T follicular helper cell (primary cell): ENCODE results near the gene HSFX3.
"Not testable (repeated sequence)": the region's sequence is repeated elsewhere in the genome, so short reads cannot be mapped to it uniquely, and the experiment has no call there.

ENCODE experiments used
- DNase-seq: peaks from one replicate; pipeline ENCODE4 v3.0.0-alpha.2; 2020; ENCODE audit warnings: low read depth

The HSFX3 gene

GRCh38 chrX:149517308-149517707, 32.4 kb downstream of the HSFX3 start:
- no peak for DNase-seq

DNA sequence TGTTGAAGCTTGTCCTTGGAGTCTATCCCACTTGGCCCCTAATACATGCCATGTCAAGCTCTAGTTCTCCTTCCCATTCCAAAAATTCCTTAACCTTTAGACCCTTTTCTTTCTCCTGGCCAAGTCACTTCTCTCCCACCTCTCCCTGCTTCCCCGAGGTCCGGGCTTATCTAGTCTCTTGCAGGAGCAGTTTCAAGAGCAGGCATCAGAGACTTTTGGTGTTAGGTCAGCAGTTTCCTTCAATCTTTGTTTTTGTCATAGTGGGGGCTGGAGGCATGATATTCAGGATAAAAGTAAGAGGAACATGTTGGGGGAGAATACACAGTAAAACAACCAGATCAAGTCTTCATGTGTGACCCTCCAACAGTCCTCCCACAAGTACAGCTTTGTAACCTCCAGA, 33.1 kb downstream of the HSFX3 start:
- no peak for DNase-seq

DNA sequence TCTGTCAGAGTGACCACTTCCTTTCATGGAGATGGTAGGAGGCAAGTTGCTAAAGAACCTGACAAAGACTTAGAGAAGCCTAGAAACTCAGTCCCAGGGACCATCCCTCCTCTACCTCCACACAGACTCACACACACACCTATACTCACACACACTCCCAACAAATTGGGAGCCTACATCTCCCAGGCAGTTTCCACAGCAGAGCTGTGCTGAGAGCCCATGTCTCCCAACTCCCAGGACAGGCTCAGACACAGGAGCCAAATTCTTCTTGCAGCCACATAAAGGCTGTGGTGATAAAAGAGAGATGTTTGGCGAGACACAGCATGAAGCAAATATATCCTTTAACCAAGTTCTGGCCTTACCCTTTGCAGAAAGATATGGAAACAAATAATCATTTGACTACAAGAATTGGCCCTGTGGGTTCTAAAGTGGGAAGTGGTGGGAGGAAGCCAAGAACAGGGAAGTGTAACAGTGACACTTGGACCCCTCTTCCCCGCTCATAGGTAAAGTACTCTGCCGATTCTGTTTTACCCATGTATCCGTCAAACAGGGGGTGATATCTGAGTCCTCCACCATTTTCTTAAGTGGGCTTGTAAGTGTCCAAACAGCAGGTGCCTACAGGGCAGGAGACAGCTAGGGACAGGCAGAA, 33.6 kb downstream of the HSFX3 start:
- no peak for DNase-seq

GRCh38 chrX:149513825-149514428, 35.8 kb downstream of the HSFX3 start:
- no peak for DNase-seq

DNA sequence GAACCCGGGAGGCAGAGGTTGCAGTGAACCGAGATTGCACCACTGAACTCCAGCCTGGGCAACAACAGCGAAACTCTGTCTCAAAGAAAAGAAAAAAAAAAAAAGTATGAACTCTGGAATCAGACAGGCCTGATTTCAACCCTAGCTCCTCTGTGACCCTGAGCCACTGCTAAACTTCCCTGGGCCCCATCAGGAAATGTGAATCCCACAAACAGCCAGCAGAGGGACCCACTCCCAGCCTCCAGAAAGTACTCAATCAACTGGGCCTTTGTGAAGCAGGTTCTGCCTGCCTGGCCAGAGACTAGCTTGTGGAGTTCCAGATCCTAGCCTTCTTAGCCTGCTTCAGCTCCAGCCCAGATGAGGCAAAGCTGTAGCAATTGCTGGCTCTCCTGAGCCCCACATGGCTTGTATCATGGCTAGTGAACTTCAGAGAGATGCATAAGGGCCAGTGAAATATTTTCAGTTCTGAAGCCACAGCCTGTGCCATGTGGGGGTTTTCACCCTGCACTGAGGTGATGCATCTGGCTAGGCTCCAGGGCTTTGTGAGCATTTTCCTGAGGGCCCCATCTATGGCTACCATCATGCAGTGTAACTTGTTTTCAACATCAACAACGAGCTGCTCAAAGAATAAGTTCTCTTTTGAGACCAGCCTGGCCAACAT, 37.4 kb downstream of the HSFX3 start:
- DNase-seq, result peak; percentile 39

DNA sequence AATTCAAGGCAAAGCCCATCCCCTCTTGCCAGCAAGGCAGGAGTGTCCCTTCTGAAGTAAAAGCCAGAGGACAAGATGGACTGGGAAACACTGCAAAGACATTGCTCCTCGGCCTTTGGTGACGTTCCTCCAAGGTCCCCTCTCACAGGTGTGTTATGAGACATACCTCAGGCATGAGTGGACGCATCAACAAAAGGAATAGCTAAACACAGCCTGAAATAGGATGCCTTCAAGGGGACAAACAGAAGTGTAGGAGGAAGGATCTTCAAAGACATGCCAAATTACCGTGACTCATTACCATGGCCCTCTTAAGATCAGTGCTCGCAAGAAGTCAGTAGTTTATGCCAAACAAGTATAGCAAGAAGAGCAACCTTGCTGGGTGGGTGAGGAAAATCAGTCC, 38.6 kb downstream of the HSFX3 start:
- no peak for DNase-seq

DNA sequence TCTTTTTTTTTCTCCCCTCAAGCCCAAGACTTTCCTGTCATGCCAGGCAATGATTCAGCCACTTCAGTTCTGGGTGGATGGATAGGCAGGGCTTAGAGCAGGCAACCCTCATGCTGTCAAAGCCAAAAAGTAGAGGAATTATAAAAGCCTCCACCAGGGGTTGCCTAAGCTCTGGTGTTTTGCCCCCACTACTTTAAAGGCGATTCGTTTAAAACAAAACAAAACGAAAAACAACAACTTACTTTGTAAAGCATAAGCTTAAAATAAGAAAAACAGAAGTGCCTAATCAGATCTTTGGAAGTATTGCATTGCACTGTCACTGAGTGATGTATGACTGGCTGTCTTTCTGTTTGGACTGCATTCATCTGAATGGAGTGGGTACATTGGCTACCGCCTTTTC, 39.3 kb downstream of the HSFX3 start:
- no peak for DNase-seq

GRCh38 chrX:149508467-149508866, 41.3 kb downstream of the HSFX3 start:
- DNase-seq, result no peak

DNA sequence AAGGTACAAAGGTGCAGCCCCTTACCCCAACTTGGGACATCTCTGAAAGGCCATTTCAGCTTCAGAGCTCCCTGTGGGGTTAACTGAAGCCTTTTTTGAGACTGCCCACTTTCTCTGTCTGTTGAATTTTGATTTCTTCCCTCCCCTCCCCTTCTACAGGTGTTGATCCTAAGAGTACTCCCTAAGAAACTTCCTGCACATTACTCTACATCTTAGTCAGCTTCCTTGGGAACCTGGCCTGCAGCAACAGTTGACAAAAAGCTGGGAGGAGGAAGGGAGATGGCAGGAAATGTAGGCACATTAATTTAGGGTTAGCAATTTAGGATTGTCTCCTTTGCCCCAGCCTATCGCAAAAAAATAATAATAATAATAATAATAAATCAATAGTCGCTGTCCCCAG, 43.4 kb downstream of the HSFX3 start:
- DNase-seq, result no peak

GRCh38 chrX:149505671-149506070, 44.1 kb downstream of the HSFX3 start:
- DNase-seq, result no peak

DNA sequence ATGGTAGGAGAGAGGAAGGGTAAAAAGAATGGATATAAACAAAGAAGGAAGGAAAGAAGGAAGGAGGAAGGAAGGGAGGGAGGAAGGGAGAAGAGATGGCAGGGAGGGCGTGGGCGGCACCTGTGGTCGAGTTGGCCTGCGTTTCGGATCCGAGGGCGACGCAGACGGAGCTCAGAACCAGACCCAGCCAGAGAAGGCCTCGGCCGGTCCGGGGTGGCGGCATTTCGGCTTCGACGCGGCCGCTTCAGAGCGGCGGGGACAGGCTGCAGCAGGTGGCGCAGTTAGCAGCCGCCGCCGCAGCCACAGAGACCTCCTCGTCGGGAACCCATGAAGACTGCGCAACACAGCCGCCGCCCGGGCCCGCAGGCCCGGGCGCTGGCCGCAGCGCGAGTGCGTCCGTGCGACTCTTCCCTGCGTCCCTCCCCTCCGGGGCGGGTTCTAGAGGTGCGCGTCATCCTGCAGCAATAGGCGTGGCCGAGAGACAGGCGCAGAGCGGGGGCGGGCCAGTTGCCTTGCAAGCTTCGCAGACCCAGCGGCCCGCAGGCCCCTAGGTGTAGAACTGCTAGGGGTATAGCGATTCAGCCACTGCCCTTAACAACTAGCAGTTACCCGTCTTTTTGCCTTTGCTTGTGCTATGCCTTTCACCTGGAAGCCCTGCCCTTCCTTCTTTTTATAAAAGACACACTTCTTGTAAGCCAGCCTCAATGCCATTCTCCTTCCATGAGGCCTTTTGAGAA, 44.6 kb downstream of the HSFX3 start, which contains the start of gene IDS:
Gene IDS, minus strand, starts transcription at position 392 of the 737 bp plus-strand sequence. Its CDS starts 169 bp downstream, at position 223.
- peak; percentile 81 for DNase-seq

DNA sequence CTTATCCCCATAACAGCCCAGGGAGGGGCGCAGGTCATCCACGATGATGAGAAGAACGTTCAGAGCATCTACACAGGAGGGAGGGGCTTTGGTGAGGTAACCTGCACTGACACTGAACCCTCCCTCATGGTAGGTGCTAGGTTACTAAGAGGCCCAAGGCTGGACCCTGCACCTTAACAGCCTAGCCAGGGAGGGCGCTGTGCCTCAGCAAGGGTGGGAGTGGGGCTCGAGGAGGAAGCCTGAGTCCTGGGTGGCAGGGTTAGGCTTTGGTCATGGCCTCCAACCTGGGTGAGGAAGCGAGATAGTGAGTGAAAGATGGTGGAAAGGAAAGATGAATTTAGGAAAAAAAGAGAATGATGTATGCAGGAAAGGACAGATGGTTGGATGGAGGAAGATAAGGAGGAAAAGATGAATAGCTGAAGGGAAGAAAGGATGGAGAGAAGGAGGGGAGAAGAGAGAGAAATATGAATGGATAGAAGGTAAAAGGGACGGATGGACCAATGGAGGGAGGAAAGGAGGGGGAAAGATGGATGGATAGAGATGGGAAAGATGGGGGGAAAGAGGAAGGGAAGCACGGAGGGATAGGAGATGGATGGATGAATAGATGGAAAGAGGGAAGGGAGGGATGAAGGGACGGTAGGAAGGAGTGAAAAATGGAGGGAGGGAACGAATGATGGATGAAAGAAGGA, 45.4 kb downstream of the HSFX3 start:
- peak; percentile 61 for DNase-seq

- DNase-seq, result peak; percentile 60
These were observed 46.3 kb downstream of the HSFX3 start for GRCh38 chrX:149503446-149503845.

DNA sequence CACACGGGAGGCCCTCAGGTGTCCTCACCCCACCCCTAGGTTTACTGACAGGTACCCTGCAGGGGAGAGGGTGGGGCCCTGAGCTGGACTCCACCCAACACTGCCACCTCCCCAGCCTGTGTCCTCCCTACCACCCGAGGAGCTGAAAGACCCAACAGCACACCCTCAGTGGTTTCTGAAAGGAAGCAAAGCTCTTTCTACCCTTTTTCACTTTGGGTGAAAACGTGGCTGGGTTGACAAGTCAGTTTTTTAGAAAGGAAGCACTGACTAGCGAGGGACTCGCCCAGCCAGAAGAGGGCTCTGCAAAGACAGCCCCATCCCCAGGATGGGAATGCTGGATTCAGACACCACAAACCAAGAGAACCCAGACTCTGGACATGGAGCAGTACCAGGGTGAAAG, 46.8 kb downstream of the HSFX3 start:
- not testable (repeated sequence) for DNase-seq

DNA sequence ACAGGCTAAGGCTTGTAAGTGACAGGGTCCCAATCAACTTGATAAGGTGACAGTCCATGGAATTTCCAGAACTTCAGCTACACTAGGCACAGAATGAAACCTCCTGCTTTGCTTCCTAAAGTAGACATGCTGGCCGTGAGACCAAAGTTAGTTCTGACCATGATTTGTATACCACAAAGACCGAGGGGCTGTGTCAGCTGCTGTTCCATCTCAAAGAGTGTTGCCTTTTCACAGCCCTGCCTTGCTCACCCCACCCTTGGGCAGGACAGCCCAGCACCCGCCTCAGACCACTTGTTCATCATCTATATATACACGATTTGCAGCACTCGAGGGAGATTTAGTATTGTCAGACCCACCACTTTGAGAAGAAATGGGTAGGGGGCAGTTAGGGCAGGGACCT, 50.0 kb downstream of the HSFX3 start:
- no peak for DNase-seq

GRCh38 chrX:149498767-149499166, 51.0 kb downstream of the HSFX3 start:
- no peak for DNase-seq
